HG02938 (cell line): ENCODE data around the gene TIPARP.

Experiments used
- ATAC-seq: cut with Tn5 transposase; IDR thresholded peaks from one replicate; pipeline ENCODE4 v1.9.1; 2021; ENCODE audit warnings: mild to moderate bottlenecking, moderate library complexity; ENCODE audit not compliant: unreplicated experiment

TIPARP gene

GRCh38 chr3:156674046-156674910 is at the start of gene TIPARP:
TIPARP (plus strand) TSS chr3:156674590; CDS start chr3:156677698, 3,108 bp downstream.
- peak; percentile 85 for ATAC-seq

GRCh38 chr3:156626104-156626503 is 48.3 kb upstream of the TIPARP start:
- ATAC-seq: no peak

GRCh38 chr3:156627946-156628569 is 46.3 kb upstream of the TIPARP start:
- ATAC-seq: no peak

GRCh38 chr3:156628836-156629618 is 45.4 kb upstream of the TIPARP start:
- ATAC-seq: no peak

- no peak for ATAC-seq
These were observed 44.2 kb upstream of the TIPARP start for GRCh38 chr3:156630081-156630772.

GRCh38 chr3:156630773-156631093 is 43.7 kb upstream of the TIPARP start:
- ATAC-seq: no peak

GRCh38 chr3:156631323-156631722 is 43.1 kb upstream of the TIPARP start:
- no peak for ATAC-seq

GRCh38 chr3:156632601-156633000 is 41.8 kb upstream of the TIPARP start:
- ATAC-seq: no peak

GRCh38 chr3:156633335-156633734 is 41.1 kb upstream of the TIPARP start:
- no peak for ATAC-seq

GRCh38 chr3:156635034-156635433 is 39.4 kb upstream of the TIPARP start:
- no peak for ATAC-seq

- ATAC-seq: no peak
These were observed 38.4 kb upstream of the TIPARP start for GRCh38 chr3:156635973-156636372.

- no peak for ATAC-seq
These were observed 36.8 kb upstream of the TIPARP start for GRCh38 chr3:156637480-156638022.

- no peak for ATAC-seq
These were observed 36.1 kb upstream of the TIPARP start for GRCh38 chr3:156638271-156638670.

- ATAC-seq: no peak
These were observed 34.9 kb upstream of the TIPARP start for GRCh38 chr3:156639414-156640023.

- no peak for ATAC-seq
These were observed 32.8 kb upstream of the TIPARP start for GRCh38 chr3:156641618-156641975.

- peak; percentile 16 for ATAC-seq
These were observed 31.4 kb upstream of the TIPARP start for GRCh38 chr3:156642750-156643728.

GRCh38 chr3:156643729-156644389 is 30.5 kb upstream of the TIPARP start:
- peak; percentile 63 for ATAC-seq

GRCh38 chr3:156644958-156645357 is 29.4 kb upstream of the TIPARP start:
- no peak for ATAC-seq

- ATAC-seq: no peak
These were observed 27.4 kb upstream of the TIPARP start for GRCh38 chr3:156646958-156647357.
